Esophagus squamous epithelium (tissue), 4 donors: ENCODE results near the gene DENND1C.
"Not testable (repeated sequence)": the region's sequence is repeated elsewhere in the genome, so short reads cannot be mapped to it uniquely, and the experiment has no call there.

Experiments used
- CTCF ChIP-seq, 6 experiments: fragments of 450-650 bp in 4 of 6; fragments of 200-600 bp in 2 of 6; sonication (generic) in 2 of 6; IDR thresholded peaks; one replicate each; pipeline ENCODE4 v1.5.1; 2016 to 2019; ENCODE audit warnings: antibody characterized with exemption in 6 of 6, mild to moderate bottlenecking in 4 of 6, moderate library complexity in 4 of 6
- POLR2A ChIP-seq, 4 donors: fragments of 450-650 bp; IDR thresholded peaks; one replicate each; pipeline ENCODE4 v1.6.1; 2017; ENCODE audit warnings: antibody characterized with exemption in 4 of 4, mild to moderate bottlenecking in 4 of 4, moderate library complexity in 3 of 4

GRCh38 chr19:6508028-6508771 is 26.6 kb upstream of the DENND1C start:
- TF ChIP-seq POLR2A, CTCF (IDR thresholded peaks at IDR 0.05): not testable (repeated sequence)
